ENCODE measurements around the gene CD82.

Gene CD82

DNA sequence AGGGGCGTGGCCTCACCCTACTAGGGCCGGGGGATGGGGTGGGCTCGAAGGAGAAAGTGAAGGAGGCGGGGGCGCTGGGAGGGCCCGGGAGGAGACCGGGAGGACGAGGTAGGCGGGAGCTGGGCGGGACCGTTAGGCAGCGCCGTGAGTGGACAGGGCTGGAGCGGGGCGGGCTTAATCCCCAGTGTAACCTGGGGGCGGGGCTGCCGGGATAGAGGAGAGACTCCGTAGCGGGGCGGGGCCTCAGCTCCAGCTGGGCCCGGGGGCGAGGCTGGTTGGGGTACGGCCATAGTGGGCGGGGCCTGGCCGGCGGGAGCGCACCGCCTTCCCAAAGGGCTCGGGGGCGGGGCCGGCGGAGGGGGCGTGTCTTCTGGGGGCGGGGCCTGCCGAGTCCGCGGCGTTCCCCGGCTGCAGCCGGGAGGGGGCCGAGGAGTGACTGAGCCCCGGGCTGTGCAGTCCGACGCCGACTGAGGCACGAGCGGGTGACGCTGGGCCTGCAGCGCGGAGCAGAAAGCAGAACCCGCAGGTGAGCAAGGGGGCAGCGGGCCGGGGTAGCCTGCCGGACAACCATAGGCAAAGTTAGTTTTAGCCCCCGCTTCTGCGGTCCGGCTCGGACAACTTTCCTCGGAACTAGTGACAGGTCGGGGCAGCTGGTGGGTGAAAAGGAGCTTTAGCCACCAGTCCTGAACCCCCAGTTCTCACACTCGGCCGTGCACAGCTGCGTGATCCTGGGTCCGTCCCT, at the start of gene CD82:
CD82 (plus strand) TSS at position 453 of the 742 bp plus-strand sequence. CDS start 29,000 bp downstream, outside the sequence.
- peak within 1 kb of the TSS; percentile 53 for H3K4me3 ChIP-seq (ENCODE audit: low read length)
- no peaks in the 10 kb centered on the region for H3K27me3 ChIP-seq (ENCODE audit: control insufficient read depth, insufficient read depth, low read length)
- peaks cover 6% of the 10 kb centered on the region for H3K4me1 ChIP-seq (ENCODE audit: control insufficient read depth, insufficient read depth, low read length)
- peak; percentile 88 for DNase-seq (ENCODE audit: low read depth, low spot score)
- no peak within 1 kb of the TSS for H3K27ac ChIP-seq (ENCODE audit: low read length)
- no peaks in the 10 kb centered on the region for H3K9me3 ChIP-seq (ENCODE audit: control insufficient read depth, insufficient read depth, low read length)
- no CpG with 5 or more reads among the region's 64 CpGs for WGBS (ENCODE audit: insufficient coverage, insufficient read length)
- H3K36me3 ChIP-seq (ENCODE audit: control insufficient read depth, insufficient read depth, low read length), result no peaks in the 10 kb centered on the region

- Histone ChIP-seq H3K36me3 (ENCODE audit: control insufficient read depth, insufficient read depth, low read length) (no peaks in the 10 kb centered on the region), H3K4me1 (ENCODE audit: control insufficient read depth, insufficient read depth, low read length) (no peaks in the 10 kb centered on the region), H3K27ac (ENCODE audit: low read length) (no peak overlapping the region), H3K4me3 (ENCODE audit: low read length) (no peak overlapping the region), H3K27me3 (ENCODE audit: control insufficient read depth, insufficient read depth, low read length) (no peaks in the 10 kb centered on the region), H3K9me3 (ENCODE audit: control insufficient read depth, insufficient read depth, low read length) (no peaks in the 10 kb centered on the region)
- WGBS (ENCODE audit: insufficient coverage, insufficient read length), result no CpG with 5 or more reads among the region's 5 CpGs
- no peak for DNase-seq (ENCODE audit: low read depth, low spot score)
Observed at GRCh38 chr11:44516688-44517507, 48.6 kb upstream of the CD82 start.

DNA sequence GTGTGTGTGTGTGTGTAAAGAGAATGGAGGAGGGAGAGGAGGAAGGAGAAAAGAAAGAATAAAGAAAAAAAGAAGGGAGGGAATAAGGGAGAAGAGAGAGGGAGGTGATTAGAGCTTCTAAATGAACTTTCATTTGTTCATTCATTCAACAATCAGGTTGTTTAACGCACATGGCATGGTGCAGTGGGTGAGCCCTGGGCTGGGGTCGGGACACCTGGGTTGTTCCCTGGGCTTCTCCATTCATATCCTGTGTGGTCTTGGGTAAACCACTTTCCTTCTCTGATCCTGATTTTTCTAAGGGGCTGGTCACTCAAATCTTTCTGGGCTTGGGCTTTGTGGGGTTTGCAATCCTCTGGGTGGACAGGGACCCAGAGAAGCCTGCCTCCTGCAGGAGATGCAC, 47.9 kb upstream of the CD82 start:
- no peaks in the 10 kb centered on the region for H3K4me1 ChIP-seq (ENCODE audit: control insufficient read depth, insufficient read depth, low read length)
- no peak overlapping the region for H3K4me3 ChIP-seq (ENCODE audit: low read length)
- no peak for DNase-seq (ENCODE audit: low read depth, low spot score)
- H3K36me3 ChIP-seq (ENCODE audit: control insufficient read depth, insufficient read depth, low read length), result no peaks in the 10 kb centered on the region
- H3K27me3 ChIP-seq (ENCODE audit: control insufficient read depth, insufficient read depth, low read length), result no peaks in the 10 kb centered on the region
- H3K27ac ChIP-seq (ENCODE audit: low read length), result no peak overlapping the region
- no peaks in the 10 kb centered on the region for H3K9me3 ChIP-seq (ENCODE audit: control insufficient read depth, insufficient read depth, low read length)
- WGBS (ENCODE audit: insufficient coverage, insufficient read length), result no CpG with 5 or more reads among the region's 2 CpGs

- no peak for DNase-seq (ENCODE audit: low read depth, low spot score)
- Histone ChIP-seq H3K9me3 (ENCODE audit: control insufficient read depth, insufficient read depth, low read length) (no peaks in the 10 kb centered on the region), H3K4me1 (ENCODE audit: control insufficient read depth, insufficient read depth, low read length) (no peaks in the 10 kb centered on the region), H3K4me3 (ENCODE audit: low read length) (no peak overlapping the region), H3K27me3 (ENCODE audit: control insufficient read depth, insufficient read depth, low read length) (no peaks in the 10 kb centered on the region), H3K36me3 (ENCODE audit: control insufficient read depth, insufficient read depth, low read length) (no peaks in the 10 kb centered on the region), H3K27ac (ENCODE audit: low read length) (no peak overlapping the region)
- no CpG with 5 or more reads among the region's 4 CpGs for WGBS (ENCODE audit: insufficient coverage, insufficient read length)
Observed at GRCh38 chr11:44518968-44519550, 46.4 kb upstream of the CD82 start.

DNA sequence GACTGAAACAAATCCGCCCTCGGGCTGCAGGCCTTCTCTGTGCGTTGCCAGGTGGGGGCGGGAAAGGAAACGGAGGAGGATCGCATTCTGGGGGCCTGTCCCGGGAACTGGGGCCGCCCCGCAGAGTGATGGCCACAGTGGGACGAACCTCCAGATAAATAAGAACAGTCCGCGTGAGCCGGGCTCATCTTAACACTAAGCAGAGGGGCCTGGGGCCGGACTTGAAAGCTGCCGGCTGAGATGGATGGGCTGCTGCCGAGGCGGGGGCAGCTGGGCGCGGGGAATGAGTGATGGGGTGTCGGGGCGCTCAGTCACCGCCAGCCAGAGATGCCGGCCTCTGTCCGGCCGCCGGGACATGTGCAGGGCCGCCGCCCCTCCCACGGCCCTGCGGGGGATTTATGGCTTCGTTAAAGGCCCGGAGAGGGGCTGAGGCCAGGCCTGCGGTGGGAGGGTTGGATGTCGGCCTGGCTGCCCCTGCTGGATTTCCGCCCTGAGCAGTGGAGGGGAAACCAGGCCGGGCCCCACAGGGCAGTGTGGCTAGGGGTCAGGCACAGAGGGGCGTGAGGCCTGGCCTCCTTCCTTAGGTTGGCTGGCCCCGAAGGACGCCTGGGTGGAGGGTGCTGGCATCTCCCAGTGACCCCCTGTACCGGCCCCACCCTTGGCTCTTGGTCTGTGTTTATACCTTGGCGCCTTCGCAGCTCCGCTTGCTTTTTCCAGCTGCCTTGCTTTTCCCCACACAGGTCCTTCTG, 45.3 kb upstream of the CD82 start:
- Histone ChIP-seq H3K4me1 (ENCODE audit: control insufficient read depth, insufficient read depth, low read length) (no peaks in the 10 kb centered on the region), H3K36me3 (ENCODE audit: control insufficient read depth, insufficient read depth, low read length) (no peaks in the 10 kb centered on the region), H3K4me3 (ENCODE audit: low read length) (no peak overlapping the region), H3K9me3 (ENCODE audit: control insufficient read depth, insufficient read depth, low read length) (no peaks in the 10 kb centered on the region), H3K27ac (ENCODE audit: low read length) (no peak overlapping the region), H3K27me3 (ENCODE audit: control insufficient read depth, insufficient read depth, low read length) (no peaks in the 10 kb centered on the region)
- DNase-seq (ENCODE audit: low read depth, low spot score), result no peak
- no CpG with 5 or more reads among the region's 43 CpGs for WGBS (ENCODE audit: insufficient coverage, insufficient read length)

- no peak for DNase-seq (ENCODE audit: low read depth, low spot score)
- H3K9me3 ChIP-seq (ENCODE audit: control insufficient read depth, insufficient read depth, low read length), result no peaks in the 10 kb centered on the region
- H3K4me3 ChIP-seq (ENCODE audit: low read length), result no peak overlapping the region
- no peaks in the 10 kb centered on the region for H3K27me3 ChIP-seq (ENCODE audit: control insufficient read depth, insufficient read depth, low read length)
- no peaks in the 10 kb centered on the region for H3K36me3 ChIP-seq (ENCODE audit: control insufficient read depth, insufficient read depth, low read length)
- H3K4me1 ChIP-seq (ENCODE audit: control insufficient read depth, insufficient read depth, low read length), result no peaks in the 10 kb centered on the region
- WGBS (ENCODE audit: insufficient coverage, insufficient read length), result no CpG with 5 or more reads among the region's 2 CpGs
- no peak overlapping the region for H3K27ac ChIP-seq (ENCODE audit: low read length)
Observed at GRCh38 chr11:44521148-44521547, 44.3 kb upstream of the CD82 start.

- H3K9me3 ChIP-seq (ENCODE audit: control insufficient read depth, insufficient read depth, low read length), result no peaks in the 10 kb centered on the region
- H3K4me3 ChIP-seq (ENCODE audit: low read length), result no peak overlapping the region
- WGBS (ENCODE audit: insufficient coverage, insufficient read length), result no CpG with 5 or more reads among the region's 2 CpGs
- H3K36me3 ChIP-seq (ENCODE audit: control insufficient read depth, insufficient read depth, low read length), result no peaks in the 10 kb centered on the region
- 0 out of 2 replicates have a peak, but pooled peaks cover 2% of the 10 kb centered on the region for H3K4me1 ChIP-seq (ENCODE audit: control insufficient read depth, insufficient read depth, low read length)
- no peak for DNase-seq (ENCODE audit: low read depth, low spot score)
- H3K27ac ChIP-seq (ENCODE audit: low read length), result no peak overlapping the region
- no peaks in the 10 kb centered on the region for H3K27me3 ChIP-seq (ENCODE audit: control insufficient read depth, insufficient read depth, low read length)
Observed at GRCh38 chr11:44522294-44522693, 43.2 kb upstream of the CD82 start.

- no CpG with 5 or more reads among the region's 10 CpGs for WGBS (ENCODE audit: insufficient coverage, insufficient read length)
- Histone ChIP-seq H3K27ac (ENCODE audit: low read length) (no peak overlapping the region), H3K4me3 (ENCODE audit: low read length) (no peak overlapping the region), H3K36me3 (ENCODE audit: control insufficient read depth, insufficient read depth, low read length) (no peaks in the 10 kb centered on the region), H3K4me1 (ENCODE audit: control insufficient read depth, insufficient read depth, low read length) (0 out of 2 replicates have a peak, but pooled peaks cover 2% of the 10 kb centered on the region), H3K27me3 (ENCODE audit: control insufficient read depth, insufficient read depth, low read length) (no peaks in the 10 kb centered on the region), H3K9me3 (ENCODE audit: control insufficient read depth, insufficient read depth, low read length) (no peaks in the 10 kb centered on the region)
- no peak for DNase-seq (ENCODE audit: low read depth, low spot score)
Observed at GRCh38 chr11:44524346-44524745, 41.1 kb upstream of the CD82 start.

- Histone ChIP-seq H3K4me3 (ENCODE audit: low read length) (no peak overlapping the region), H3K27me3 (ENCODE audit: control insufficient read depth, insufficient read depth, low read length) (no peaks in the 10 kb centered on the region), H3K9me3 (ENCODE audit: control insufficient read depth, insufficient read depth, low read length) (no peaks in the 10 kb centered on the region), H3K36me3 (ENCODE audit: control insufficient read depth, insufficient read depth, low read length) (no peaks in the 10 kb centered on the region), H3K27ac (ENCODE audit: low read length) (no peak overlapping the region), H3K4me1 (ENCODE audit: control insufficient read depth, insufficient read depth, low read length) (0 out of 2 replicates have a peak, but pooled peaks cover 2% of the 10 kb centered on the region)
- WGBS (ENCODE audit: insufficient coverage, insufficient read length), result no CpG with 5 or more reads among the region's 12 CpGs
- DNase-seq (ENCODE audit: low read depth, low spot score), result no peak
Observed at GRCh38 chr11:44524751-44525201, 40.7 kb upstream of the CD82 start.

Data from iPS DF 6.9 (cell line).